Measurements from ENCODE around the gene PXDC1. TPM values are rescaled to one million over a fixed set of nuclear protein-coding genes. Genes with fewer than 3 reads are reported as not detected.

The PXDC1 gene
- total and polyA plus RNA-seq, 2 donors (not counting 3 experiments of a cell fraction or from before 2014, with no cell fraction given): 60.9 to 121 TPM

DNA sequence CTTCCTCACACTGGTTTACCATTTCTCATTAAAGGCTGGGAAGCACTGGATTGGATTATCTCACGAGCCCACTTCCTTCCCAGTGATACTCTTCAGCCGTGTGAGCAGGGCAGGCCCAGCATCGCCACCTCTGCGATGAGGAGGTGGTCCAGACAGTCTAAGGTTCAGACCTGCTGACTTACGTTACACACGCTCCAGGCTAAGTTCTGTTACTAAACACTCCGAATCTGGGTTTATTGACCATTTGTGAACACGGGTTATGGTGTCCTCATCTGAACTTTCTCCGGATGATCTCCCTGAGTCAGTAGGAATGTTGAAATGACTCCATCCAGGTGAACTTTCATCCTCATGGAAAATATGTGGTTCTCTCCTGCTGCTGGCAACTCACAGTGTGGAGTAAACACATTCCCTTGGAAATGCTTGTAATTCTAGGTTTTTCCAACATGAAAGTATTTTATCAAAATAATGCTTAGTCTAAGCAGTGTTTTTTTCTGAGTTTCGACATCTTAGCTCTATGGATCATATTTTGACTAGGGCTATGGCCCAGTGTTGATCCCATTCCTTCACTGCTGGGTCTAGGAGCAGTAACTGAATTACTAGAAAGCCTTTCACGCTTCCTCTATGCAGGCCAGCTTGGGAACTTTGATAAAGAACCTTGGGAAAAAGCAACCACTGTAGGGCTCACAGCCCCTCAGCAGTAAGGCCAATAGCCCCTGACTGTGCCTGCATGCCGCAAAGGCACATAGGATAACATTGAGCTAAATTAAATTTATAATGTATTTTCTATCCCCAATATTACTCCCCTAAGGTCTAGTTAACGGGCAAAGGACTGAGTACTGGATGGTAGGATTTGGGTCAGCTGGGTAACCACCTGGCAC lies 37.7 kb upstream of the PXDC1 start:
- no peak for TF ChIP-seq POLR2A (IDR thresholded peaks at IDR 0.05; ENCODE audit: low read depth, low read length)
- TF ChIP-seq GATA2 (IDR thresholded peaks at IDR 0.05; ENCODE audit: insufficient read depth, insufficient read length, low read depth, low read length): no peak
- TF ChIP-seq, protein P1, sequence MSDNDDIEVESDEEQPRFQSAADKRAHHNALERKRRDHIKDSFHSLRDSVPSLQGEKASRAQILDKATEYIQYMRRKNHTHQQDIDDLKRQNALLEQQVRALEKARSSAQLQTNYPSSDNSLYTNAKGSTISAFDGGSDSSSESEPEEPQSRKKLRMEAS (IDR thresholded peaks at IDR 0.05; ENCODE audit: insufficient read depth, insufficient read length): no peak
- TF ChIP-seq JUN (IDR thresholded peaks at IDR 0.05; ENCODE audit: borderline replicate concordance, insufficient read depth, insufficient read length, low read depth): no peak
- TF ChIP-seq MYC (IDR thresholded peaks at IDR 0.05; ENCODE audit: low read depth, low read length): no peak
- TF ChIP-seq, protein P2, sequence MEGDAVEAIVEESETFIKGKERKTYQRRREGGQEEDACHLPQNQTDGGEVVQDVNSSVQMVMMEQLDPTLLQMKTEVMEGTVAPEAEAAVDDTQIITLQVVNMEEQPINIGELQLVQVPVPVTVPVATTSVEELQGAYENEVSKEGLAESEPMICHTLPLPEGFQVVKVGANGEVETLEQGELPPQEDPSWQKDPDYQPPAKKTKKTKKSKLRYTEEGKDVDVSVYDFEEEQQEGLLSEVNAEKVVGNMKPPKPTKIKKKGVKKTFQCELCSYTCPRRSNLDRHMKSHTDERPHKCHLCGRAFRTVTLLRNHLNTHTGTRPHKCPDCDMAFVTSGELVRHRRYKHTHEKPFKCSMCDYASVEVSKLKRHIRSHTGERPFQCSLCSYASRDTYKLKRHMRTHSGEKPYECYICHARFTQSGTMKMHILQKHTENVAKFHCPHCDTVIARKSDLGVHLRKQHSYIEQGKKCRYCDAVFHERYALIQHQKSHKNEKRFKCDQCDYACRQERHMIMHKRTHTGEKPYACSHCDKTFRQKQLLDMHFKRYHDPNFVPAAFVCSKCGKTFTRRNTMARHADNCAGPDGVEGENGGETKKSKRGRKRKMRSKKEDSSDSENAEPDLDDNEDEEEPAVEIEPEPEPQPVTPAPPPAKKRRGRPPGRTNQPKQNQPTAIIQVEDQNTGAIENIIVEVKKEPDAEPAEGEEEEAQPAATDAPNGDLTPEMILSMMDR (IDR thresholded peaks at IDR 0.05; ENCODE audit: extremely low read depth in 1 of 2, insufficient read depth in 1 of 2, low read depth in 1 of 2, low read length in 2 of 2): no peak
- no peak for TF ChIP-seq EZH2 (IDR thresholded peaks at IDR 0.05; ENCODE audit: borderline replicate concordance, low read depth, low read length, severe bottlenecking)
- TF ChIP-seq POLR2AphosphoS5 (IDR thresholded peaks at IDR 0.05; ENCODE audit: insufficient read depth, low read depth, low read length): no peak
- TF ChIP-seq FOS (IDR thresholded peaks at IDR 0.05; ENCODE audit: borderline replicate concordance, insufficient read depth, low read length): no peak
- no peak overlapping the region for H3K27ac ChIP-seq (ENCODE audit: insufficient read depth, low read depth, low read length)
- no peak for DNase-seq (ENCODE audit: low read depth, low spot score)
- no peaks in the 10 kb centered on the region for H3K79me2 ChIP-seq (ENCODE audit: control insufficient read depth, insufficient read depth, low read length)
- no peak overlapping the region for H3K4me3 ChIP-seq (replicated peaks in 1 of 3; ENCODE audit: insufficient read depth in 1 of 3, low read depth in 1 of 3, low read length in 3 of 3)
- H3K27me3 ChIP-seq (ENCODE audit: control insufficient read depth in 2 of 2, insufficient read depth in 2 of 2, low read length in 2 of 2): no peaks in the 10 kb centered on the region
- H3K4me2 ChIP-seq (ENCODE audit: insufficient read depth, low read length): no peak overlapping the region
- CTCF ChIA-PET: interaction anchor here (1.4 kb wide), 1 partner anchor 60 kb away, joined by 4 read pairs; the partner anchor contains the start of gene FAM50B
- no TSS peak for BruUV-seq (replicated peaks)
- dilution Hi-C loops (cut with MboI; ENCODE audit: extremely low pct_ligation_motif_present, low sequenced_read_pairs) (no loop called here), intact Hi-C loops (cut with micrococcal nuclease) (no loop called here)
- FAIRE-seq: no peak
- H3K9me3 ChIP-seq (replicated peaks; ENCODE audit: control insufficient read depth, insufficient read depth, low read length): no peaks in the 10 kb centered on the region
- no peaks in the 10 kb centered on the region for H4K20me1 ChIP-seq (replicated peaks; ENCODE audit: control insufficient read depth, extremely low read depth, insufficient read depth, low read length)
- H3K36me3 ChIP-seq (ENCODE audit: control insufficient read depth in 2 of 2, extremely low read depth in 1 of 2, insufficient read depth in 2 of 2, low read length in 2 of 2): no peaks in the 10 kb centered on the region
- H3K4me1 ChIP-seq (ENCODE audit: control insufficient read depth, extremely low read depth, insufficient read depth, low read length): no peaks in the 10 kb centered on the region
- POLR2A ChIA-PET: no interaction called here
- no peaks in the 10 kb centered on the region for H3K9me1 ChIP-seq (replicated peaks; ENCODE audit: control insufficient read depth, extremely low read depth, insufficient read depth, low read length)
- H2AFZ ChIP-seq (ENCODE audit: low read depth, low read length): no peak overlapping the region
- no peak overlapping the region for H3K9ac ChIP-seq (replicated peaks; ENCODE audit: extremely low read depth, insufficient read depth, low read length)

Measured in endothelial cell of umbilical vein (primary cell).